Effector memory CD8-positive, alpha-beta T cell (primary cell): Measurements from ENCODE around the gene ANKRD16.
A peak's percentile ranks its signal among the peaks of the same experiment; 100 is the strongest.

Source experiments
- ATAC-seq: fragments of 150-1000 bp; cut with Tn5 transposase; replicated peaks from 2 replicates; pipeline ENCODE4 v1.10.0; 2021; ENCODE audit warnings: mild to moderate bottlenecking, moderate library complexity
- DNase-seq, 3 experiments: peaks; one replicate each; pipeline ENCODE4 v3.0.0; 2021
- H3K27ac Mint-ChIP-seq, 2 donors: one replicate each; pipeline ENCODE4 v1.8.0; 2022; ENCODE audit warnings: mild to moderate bottlenecking in 2 of 2, mixed read lengths in 2 of 2, moderate library complexity in 2 of 2
- H3K27me3 Mint-ChIP-seq, 2 donors: one replicate each; pipeline ENCODE4 v1.8.0; 2022; ENCODE audit warnings: mixed read lengths in 2 of 2
- H3K36me3 Mint-ChIP-seq: one replicate; pipeline ENCODE4 v1.8.0; 2022; ENCODE audit warnings: mild to moderate bottlenecking, moderate library complexity, mixed read lengths; ENCODE audit not compliant: insufficient read depth
- H3K4me1 Mint-ChIP-seq, 2 donors: one replicate each; pipeline ENCODE4 v1.8.0; 2022; ENCODE audit warnings: low read depth in 2 of 2, mixed read lengths in 2 of 2
- H3K4me3 Mint-ChIP-seq, 2 donors: one replicate each; pipeline ENCODE4 v1.8.0; 2022; ENCODE audit warnings: mild to moderate bottlenecking in 2 of 2, mixed read lengths in 2 of 2, moderate library complexity in 2 of 2
- H3K9me3 Mint-ChIP-seq, 2 donors: one replicate each; pipeline ENCODE4 v1.8.0; 2022; ENCODE audit warnings: mixed read lengths in 2 of 2

ANKRD16 gene

GRCh38 chr10:5897053-5897340 is 7.3 kb upstream of the ANKRD16 start:
- ATAC-seq, result no peak
- no peak overlapping the region for H3K4me3 Mint-ChIP-seq
- peaks cover 25 to 41% of the 10 kb centered on the region in 2 donors for H3K4me1 Mint-ChIP-seq
- H3K36me3 Mint-ChIP-seq, result peaks cover 7% of the 10 kb centered on the region
- no peaks in the 10 kb centered on the region for H3K27me3 Mint-ChIP-seq
- no peak for DNase-seq
- H3K9me3 Mint-ChIP-seq, result peaks cover 0 to 3% of the 10 kb centered on the region in 2 donors
- peak overlapping the region in 1 of 2 donors; percentile 9 for H3K27ac Mint-ChIP-seq

- Mint-ChIP-seq H3K36me3 (peaks cover 7% of the 10 kb centered on the region), H3K4me3 (peak overlapping the region in 1 of 2 donors; percentile 19), H3K27ac (peak overlapping the region; percentile 31 to 47), H3K4me1 (peaks cover 27 to 47% of the 10 kb centered on the region in 2 donors), H3K9me3 (peaks cover 0 to 3% of the 10 kb centered on the region in 2 donors), H3K27me3 (no peaks in the 10 kb centered on the region)
- no peak for DNase-seq
- no peak for ATAC-seq
These were observed 6.7 kb upstream of the ANKRD16 start for GRCh38 chr10:5896208-5897052.

GRCh38 chr10:5895804-5896203 is 6.1 kb upstream of the ANKRD16 start:
- peaks cover 9% of the 10 kb centered on the region for H3K36me3 Mint-ChIP-seq
- DNase-seq (no peak), ATAC-seq (no peak)
- peak overlapping the region; percentile 31 to 47 for H3K27ac Mint-ChIP-seq
- peak overlapping the region in 1 of 2 donors; percentile 19 for H3K4me3 Mint-ChIP-seq
- H3K27me3 Mint-ChIP-seq, result no peaks in the 10 kb centered on the region
- H3K9me3 Mint-ChIP-seq, result peaks cover 0 to 3% of the 10 kb centered on the region in 2 donors
- peaks cover 31 to 53% of the 10 kb centered on the region in 2 donors for H3K4me1 Mint-ChIP-seq

- Mint-ChIP-seq H3K4me1 (peaks cover 33 to 56% of the 10 kb centered on the region in 2 donors), H3K27ac (peak overlapping the region; percentile 31 to 47), H3K4me3 (peak overlapping the region in 1 of 2 donors; percentile 19), H3K36me3 (peaks cover 9% of the 10 kb centered on the region), H3K9me3 (peaks cover 0 to 3% of the 10 kb centered on the region in 2 donors), H3K27me3 (no peaks in the 10 kb centered on the region)
- DNase-seq (no peak), ATAC-seq (no peak)
These were observed 5.7 kb upstream of the ANKRD16 start for GRCh38 chr10:5895365-5895764.

GRCh38 chr10:5894873-5895272 is 5.2 kb upstream of the ANKRD16 start:
- peaks cover 33 to 56% of the 10 kb centered on the region in 2 donors for H3K4me1 Mint-ChIP-seq
- ATAC-seq, result no peak

GRCh38 chr10:5894403-5894802 is 4.7 kb upstream of the ANKRD16 start:
- no peaks in the 10 kb centered on the region for H3K27me3 Mint-ChIP-seq
- peaks cover 0 to 3% of the 10 kb centered on the region in 2 donors for H3K9me3 Mint-ChIP-seq
- ATAC-seq (no peak), DNase-seq (no peak)
- H3K27ac Mint-ChIP-seq, result no peak overlapping the region
- peaks cover 13% of the 10 kb centered on the region for H3K36me3 Mint-ChIP-seq
- no peak overlapping the region for H3K4me3 Mint-ChIP-seq
- H3K4me1 Mint-ChIP-seq, result peaks cover 33 to 55% of the 10 kb centered on the region in 2 donors

More at GRCh38 chr10:5894873-5895272, 5.2 kb upstream of the ANKRD16 start:
- no peak overlapping the region for H3K27ac Mint-ChIP-seq
- H3K4me3 Mint-ChIP-seq, result no peak overlapping the region
- no peaks in the 10 kb centered on the region for H3K27me3 Mint-ChIP-seq
- H3K9me3 Mint-ChIP-seq, result peaks cover 0 to 3% of the 10 kb centered on the region in 2 donors
- DNase-seq, result no peak
- peaks cover 10% of the 10 kb centered on the region for H3K36me3 Mint-ChIP-seq

- ATAC-seq, result no peak
- Mint-ChIP-seq H3K27ac (peak overlapping the region in 1 of 2 donors; percentile 6), H3K4me1 (peaks cover 37 to 55% of the 10 kb centered on the region in 2 donors), H3K4me3 (no peak overlapping the region), H3K36me3 (peaks cover 13% of the 10 kb centered on the region), H3K27me3 (no peaks in the 10 kb centered on the region), H3K9me3 (peaks cover 0 to 3% of the 10 kb centered on the region in 2 donors)
- no peak for DNase-seq
These were observed 3.6 kb upstream of the ANKRD16 start for GRCh38 chr10:5893321-5893720.

GRCh38 chr10:5892007-5892406 is 2.3 kb upstream of the ANKRD16 start:
- no peak for ATAC-seq
- Mint-ChIP-seq H3K36me3 (peaks cover 8% of the 10 kb centered on the region), H3K4me3 (peak overlapping the region in 1 of 2 donors; percentile 19), H3K4me1 (peaks cover 44 to 55% of the 10 kb centered on the region in 2 donors), H3K27me3 (no peaks in the 10 kb centered on the region), H3K27ac (no peak overlapping the region), H3K9me3 (no peaks in the 10 kb centered on the region)
- no peak for DNase-seq

GRCh38 chr10:5891009-5891408 is 1.3 kb upstream of the ANKRD16 start:
- peaks cover 12% of the 10 kb centered on the region for H3K36me3 Mint-ChIP-seq
- no peaks in the 10 kb centered on the region for H3K27me3 Mint-ChIP-seq

GRCh38 chr10:5890452-5890915 is 791 bp upstream of the ANKRD16 start:
- Mint-ChIP-seq H3K36me3 (peaks cover 17% of the 10 kb centered on the region), H3K9me3 (no peaks in the 10 kb centered on the region), H3K27me3 (no peaks in the 10 kb centered on the region), H3K27ac (peak overlapping the region; percentile 91 to 92), H3K4me1 (peaks cover 37 to 41% of the 10 kb centered on the region in 2 donors), H3K4me3 (peak overlapping the region; percentile 86 to 91)
- ATAC-seq, result peak; percentile 5
- peak in 2 of 3 experiments; percentile 4 to 6 for DNase-seq

More at GRCh38 chr10:5891009-5891408, 1.3 kb upstream of the ANKRD16 start:
- no peak for DNase-seq
- H3K9me3 Mint-ChIP-seq, result no peaks in the 10 kb centered on the region
- peak overlapping the region; percentile 91 to 92 for H3K27ac Mint-ChIP-seq
- ATAC-seq, result no peak
- H3K4me1 Mint-ChIP-seq, result peaks cover 42 to 46% of the 10 kb centered on the region in 2 donors
- peak overlapping the region; percentile 86 to 91 for H3K4me3 Mint-ChIP-seq

GRCh38 chr10:5888843-5889623 is 660 bp downstream of the ANKRD16 start:
- peak overlapping the region; percentile 22 to 63 for H3K27ac Mint-ChIP-seq
- peaks cover 35% of the 10 kb centered on the region in 2 donors for H3K4me1 Mint-ChIP-seq
- DNase-seq (peak; percentile 15 to 32 (median 25)), ATAC-seq (peak; percentile 31)
- H3K9me3 Mint-ChIP-seq, result no peaks in the 10 kb centered on the region
- peak overlapping the region; percentile 88 to 91 for H3K4me3 Mint-ChIP-seq
- peaks cover 25% of the 10 kb centered on the region for H3K36me3 Mint-ChIP-seq
- no peaks in the 10 kb centered on the region for H3K27me3 Mint-ChIP-seq

GRCh38 chr10:5888351-5888750 is 1.3 kb downstream of the ANKRD16 start:
- Mint-ChIP-seq H3K4me3 (peak overlapping the region; percentile 88 to 91), H3K27me3 (no peaks in the 10 kb centered on the region), H3K9me3 (no peaks in the 10 kb centered on the region), H3K4me1 (peaks cover 32% of the 10 kb centered on the region in 2 donors), H3K27ac (peak overlapping the region; percentile 22 to 63), H3K36me3 (peaks cover 25% of the 10 kb centered on the region)
- no peak for DNase-seq
- no peak for ATAC-seq

GRCh38 chr10:5887641-5888040 is 2.1 kb downstream of the ANKRD16 start:
- ATAC-seq (no peak), DNase-seq (no peak)
- H3K4me1 Mint-ChIP-seq, result peaks cover 27 to 30% of the 10 kb centered on the region in 2 donors
- no peaks in the 10 kb centered on the region for H3K27me3 Mint-ChIP-seq
- peaks cover 29% of the 10 kb centered on the region for H3K36me3 Mint-ChIP-seq
- H3K4me3 Mint-ChIP-seq, result peak overlapping the region in 1 of 2 donors; percentile 88
- H3K27ac Mint-ChIP-seq, result no peak overlapping the region
- H3K9me3 Mint-ChIP-seq, result no peaks in the 10 kb centered on the region
